Fibroblast of skin of scalp (primary cell): ENCODE data around the gene XXYLT1.
"Not testable (repeated sequence)": the region's sequence is repeated elsewhere in the genome, so short reads cannot be mapped to it uniquely, and the experiment has no call there.

Experiments used
- DNase-seq: peaks from one replicate; pipeline ENCODE4 v3.0.0-alpha.2; 2013

XXYLT1 gene

DNA sequence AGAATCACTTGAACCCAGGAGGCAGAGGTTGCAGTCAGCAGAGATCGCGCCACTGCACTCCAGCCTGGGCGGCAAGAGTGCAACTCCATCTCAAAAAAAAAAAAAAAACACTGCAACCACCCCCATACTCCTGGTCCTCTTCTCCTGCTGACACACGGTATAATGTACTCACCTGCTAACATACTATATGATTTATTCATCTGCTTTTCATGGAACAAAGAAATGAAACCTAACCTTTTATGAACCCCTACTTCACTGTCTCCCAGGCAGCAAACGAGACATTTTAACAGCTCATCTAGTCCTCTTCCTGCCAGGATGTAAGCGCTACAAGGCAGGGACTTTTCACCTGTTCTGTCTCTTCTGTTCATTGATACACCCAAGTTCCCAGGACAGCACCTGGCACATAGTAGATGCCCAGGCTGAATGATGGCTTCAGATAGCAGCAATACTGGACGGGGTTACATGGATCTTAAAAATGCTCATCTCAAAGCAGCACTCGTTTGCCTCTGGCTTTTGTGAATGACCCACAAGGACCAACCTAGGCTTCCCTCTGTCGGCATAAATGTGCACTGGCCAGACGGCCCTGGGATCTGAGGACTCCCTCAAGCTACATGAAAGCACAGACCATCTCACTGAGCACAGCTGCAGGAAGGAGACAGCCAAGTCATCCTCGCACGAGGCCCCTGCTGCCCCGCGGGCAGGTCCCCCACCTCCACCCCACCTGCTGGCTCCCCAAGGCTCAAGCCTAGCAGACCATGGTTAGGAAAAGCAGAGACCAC lies 20.3 kb downstream of the XXYLT1 start:
- no peak for DNase-seq

GRCh38 chr3:195249858-195250464 lies 21.0 kb downstream of the XXYLT1 start:
- no peak for DNase-seq

- no peak for DNase-seq
These were observed 21.7 kb downstream of the XXYLT1 start for GRCh38 chr3:195249057-195249770.

DNA sequence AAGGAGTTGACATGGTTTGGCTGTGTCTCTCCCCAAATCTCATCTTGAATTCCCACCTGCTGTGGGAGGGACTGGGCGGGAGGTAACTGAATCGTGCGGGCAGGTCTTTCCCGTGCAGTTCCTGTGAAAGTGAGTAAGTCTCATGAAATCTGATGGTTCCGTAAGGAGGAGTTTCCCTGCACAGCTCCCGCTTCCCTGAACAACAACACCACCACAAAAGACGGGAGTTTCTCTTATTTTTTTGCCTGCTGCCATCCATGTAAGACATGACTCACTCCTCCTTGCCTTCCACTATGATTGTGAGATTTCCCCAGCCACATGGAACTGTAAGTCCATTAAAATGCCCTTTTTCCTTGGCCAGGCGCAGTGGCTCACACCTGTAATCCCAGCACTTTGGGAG lies 22.7 kb downstream of the XXYLT1 start:
- no peak for DNase-seq

GRCh38 chr3:195247863-195248189 lies 23.1 kb downstream of the XXYLT1 start:
- DNase-seq = no peak

GRCh38 chr3:195247086-195247862 lies 23.7 kb downstream of the XXYLT1 start:
- DNase-seq = no peak

DNA sequence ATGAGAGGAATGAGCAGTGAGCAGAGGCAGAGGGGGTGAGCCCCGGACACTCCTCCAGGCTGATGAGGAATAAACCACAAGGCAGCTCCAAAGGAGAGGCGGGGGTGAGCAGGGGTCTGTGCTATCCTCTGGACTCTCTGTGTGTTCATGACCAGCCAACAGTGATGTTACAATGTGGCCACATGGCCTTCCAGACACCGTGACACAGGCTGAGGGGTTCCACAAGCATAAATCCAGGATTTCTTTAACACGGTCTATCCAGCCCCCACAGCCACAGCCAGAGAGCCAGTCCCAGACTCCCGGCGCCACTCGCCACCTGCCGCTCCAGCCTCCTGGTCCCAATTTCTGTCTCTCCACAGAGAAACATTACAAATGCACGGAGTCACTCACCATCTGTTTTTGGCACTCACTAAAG lies 24.4 kb downstream of the XXYLT1 start:
- peak; percentile 58 for DNase-seq

GRCh38 chr3:195245531-195245951 lies 25.4 kb downstream of the XXYLT1 start:
- DNase-seq = no peak

GRCh38 chr3:195241592-195242355 lies 29.2 kb downstream of the XXYLT1 start:
- DNase-seq = peak; percentile 34

DNA sequence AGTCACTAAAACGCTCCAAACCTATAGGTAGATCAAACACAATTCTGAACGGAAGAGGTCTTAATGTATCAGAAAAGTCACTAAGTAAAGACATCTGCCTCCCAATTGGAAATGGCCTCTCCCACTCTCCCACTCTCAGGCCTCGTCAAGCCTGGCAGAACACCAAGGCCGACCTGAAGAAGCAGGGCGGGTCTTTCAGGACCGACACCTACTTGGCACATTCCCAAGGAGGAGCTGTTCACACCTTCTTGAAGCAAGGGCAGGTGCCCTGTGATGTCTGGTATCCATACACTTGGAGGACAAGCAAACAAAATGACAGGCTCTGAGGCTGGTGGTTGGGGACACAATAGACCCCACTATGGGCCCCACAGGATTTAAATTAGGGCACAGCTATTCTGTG lies 30.0 kb downstream of the XXYLT1 start:
- DNase-seq = no peak

DNA sequence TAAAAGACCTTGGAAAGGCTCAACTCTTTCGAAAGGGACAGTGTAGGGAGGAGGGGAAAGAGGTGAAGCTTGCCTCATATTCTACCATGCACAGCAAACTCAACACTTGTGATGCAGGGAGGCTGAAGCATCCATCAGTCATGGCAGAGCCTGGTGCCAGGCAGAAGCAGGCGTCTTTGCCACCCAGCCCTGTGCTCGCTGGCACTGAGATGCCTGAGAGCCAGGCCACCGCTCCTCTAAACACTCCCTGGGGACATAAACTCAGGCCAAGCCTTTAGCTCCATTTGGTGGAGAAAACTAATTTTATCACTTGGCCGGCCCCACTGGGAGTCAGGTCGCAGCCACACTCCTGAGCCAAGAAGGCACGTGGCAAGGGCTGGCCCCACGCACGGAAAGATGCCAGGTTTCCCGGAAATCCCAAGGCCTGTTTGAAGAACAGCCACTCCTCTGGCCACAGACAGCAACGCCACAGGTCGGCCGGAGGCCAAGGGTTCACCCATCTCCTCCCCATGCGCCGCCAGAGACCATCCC lies 30.7 kb downstream of the XXYLT1 start:
- no peak for DNase-seq

DNA sequence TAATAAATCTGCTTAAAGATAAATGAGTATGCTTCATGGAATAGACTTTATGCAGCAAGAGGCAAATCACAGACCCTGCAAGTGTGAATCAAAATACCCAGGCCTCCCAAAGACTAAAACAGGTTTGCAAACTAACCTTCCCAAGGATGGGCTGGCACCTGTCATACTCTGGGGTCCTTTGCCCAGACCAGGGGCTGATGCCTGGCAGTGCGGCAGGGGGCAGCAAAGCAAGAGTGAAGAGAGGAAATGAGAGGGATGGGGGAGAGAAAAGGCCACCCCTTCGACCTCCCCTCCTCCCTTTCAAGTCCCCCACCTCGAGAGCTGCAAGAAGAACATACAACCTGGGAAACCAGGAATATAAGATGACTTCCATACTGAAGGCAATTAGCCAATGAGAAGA lies 31.8 kb downstream of the XXYLT1 start:
- no peak for DNase-seq

DNA sequence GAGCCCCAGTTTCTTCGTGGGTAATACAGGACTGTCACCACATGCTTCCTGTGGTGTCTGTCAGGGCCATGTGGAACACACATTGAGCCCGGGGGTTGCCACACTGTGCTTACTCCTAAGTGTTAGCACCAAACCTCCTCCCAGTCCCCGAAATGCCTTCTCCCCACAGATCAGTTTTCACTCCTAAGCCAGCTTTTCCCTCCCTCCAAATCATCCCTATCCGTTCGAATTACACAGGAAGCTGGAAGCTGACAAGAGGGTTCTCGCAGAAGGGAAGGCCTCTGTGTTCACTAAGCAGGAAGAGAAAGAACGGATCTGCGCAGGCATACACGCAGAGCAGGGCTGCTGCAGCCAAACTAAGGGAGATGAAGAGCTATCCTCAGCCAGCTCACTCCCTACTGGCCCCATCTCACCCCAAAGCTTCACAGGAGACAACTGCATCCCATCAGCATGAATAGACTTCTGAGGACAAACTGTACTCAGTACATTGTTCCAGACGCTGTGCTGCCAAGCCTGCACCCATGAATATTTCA lies 32.3 kb downstream of the XXYLT1 start:
- DNase-seq = peak; percentile 50

DNA sequence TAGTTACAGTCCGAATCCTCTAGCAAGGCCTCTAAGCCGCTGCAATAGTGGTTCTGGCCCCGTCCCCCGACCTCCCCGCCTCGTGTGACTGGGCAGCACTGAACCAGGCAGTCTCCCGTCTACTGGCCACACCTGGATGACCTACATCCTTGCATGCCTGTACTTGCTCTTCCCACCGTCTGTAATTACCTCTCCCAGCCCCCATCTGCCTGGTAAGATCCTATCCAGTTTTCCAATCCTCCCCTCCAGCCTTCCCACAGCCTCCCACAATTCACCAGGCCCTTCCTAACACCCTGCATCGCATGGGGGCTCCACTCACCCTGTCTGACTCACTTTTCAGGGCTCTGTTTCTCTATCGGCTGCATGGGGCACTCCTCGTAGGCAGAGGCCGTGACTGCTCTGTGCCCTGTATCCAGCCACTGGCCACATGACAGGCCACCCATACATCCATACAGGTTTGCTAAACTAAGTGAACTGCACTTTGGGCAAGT lies 32.8 kb downstream of the XXYLT1 start:
- DNase-seq = no peak

DNA sequence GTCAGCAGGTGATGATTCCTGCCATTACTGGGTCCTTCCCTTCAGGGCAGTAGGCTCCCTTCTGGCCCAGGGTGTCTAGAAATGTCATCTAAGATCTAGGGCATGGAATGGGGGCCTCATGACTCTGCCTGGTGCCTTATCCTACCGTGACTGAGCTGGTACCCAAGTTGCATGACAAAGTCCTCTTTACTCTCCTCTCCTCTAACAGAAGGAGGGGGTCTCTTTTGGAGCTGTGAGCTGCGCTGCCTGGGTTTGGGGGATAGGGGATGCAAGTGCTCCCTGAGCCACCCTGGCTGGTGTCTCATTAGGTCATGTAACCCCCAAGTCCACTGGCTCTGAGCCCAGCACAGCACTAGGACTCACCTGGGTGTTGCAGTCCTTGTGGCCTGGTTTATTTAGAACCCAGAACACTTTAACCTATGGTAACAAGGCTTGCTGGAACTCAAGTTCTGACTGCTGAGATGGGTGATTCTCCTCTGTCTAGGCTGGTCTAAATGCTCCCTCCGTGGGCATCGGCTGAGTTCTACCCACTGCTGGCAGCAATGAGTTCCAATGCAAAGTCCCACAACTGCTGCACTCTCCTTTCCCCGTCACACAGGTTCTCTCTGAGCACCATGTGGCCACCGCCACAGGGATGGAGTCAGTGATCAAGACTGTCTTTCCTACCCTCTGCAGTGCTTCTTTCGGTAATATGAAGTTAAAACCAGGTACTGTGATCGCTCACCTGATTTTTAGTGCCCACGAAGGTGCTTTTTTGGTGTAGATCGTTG lies 34.0 kb downstream of the XXYLT1 start:
- DNase-seq = no peak

- DNase-seq = no peak
These were observed 34.7 kb downstream of the XXYLT1 start for GRCh38 chr3:195236076-195236798.

- DNase-seq = no peak
These were observed 40.7 kb downstream of the XXYLT1 start for GRCh38 chr3:195230244-195230643.

- not testable (repeated sequence) for DNase-seq
These were observed 42.1 kb downstream of the XXYLT1 start for GRCh38 chr3:195228886-195229285.

GRCh38 chr3:195227871-195228270 lies 43.1 kb downstream of the XXYLT1 start:
- DNase-seq = no peak

DNA sequence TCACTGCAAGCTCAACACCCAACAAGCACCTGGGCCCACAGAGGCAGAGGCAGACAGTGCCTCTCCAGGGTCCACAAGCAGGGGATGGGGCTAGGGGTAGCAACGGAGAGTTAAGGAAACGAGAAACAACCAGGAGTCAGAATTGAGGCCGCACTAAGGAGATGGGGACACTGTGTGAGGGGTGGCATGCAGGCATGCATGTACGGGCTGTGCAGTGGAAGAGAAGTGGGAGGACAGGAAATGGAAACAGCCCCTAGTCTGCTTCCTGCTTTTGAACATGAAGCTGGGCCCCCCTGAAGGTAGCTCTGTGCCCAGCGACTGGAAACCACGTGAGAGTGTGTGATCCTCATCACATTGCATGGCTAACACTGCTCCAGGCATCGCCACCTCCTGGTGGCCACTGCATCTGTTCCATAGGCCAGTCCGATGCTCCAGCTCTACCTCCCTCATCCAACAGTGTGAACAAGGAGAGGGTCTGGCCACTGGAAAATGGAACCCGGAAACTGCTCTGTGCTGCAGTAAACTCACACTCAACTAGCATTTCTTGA lies 44.0 kb downstream of the XXYLT1 start:
- peak; percentile 40 for DNase-seq
